ENCODE data around the gene GKN1. TPM values are rescaled to one million over a fixed set of nuclear protein-coding genes. Genes with fewer than 3 reads are reported as not detected.

GKN1 gene
- total RNA-seq, 1 donor from 2014 or later: not detected

GRCh38 chr2:68995916-68996315, 21.5 kb downstream of the GKN1 start:
- no peak for TF ChIP-seq CTCF (conservative IDR thresholded peaks at IDR 0.05; ENCODE audit: low read depth, low read length)
- DNase-seq (ENCODE audit: low read depth): no peak

GRCh38 chr2:68997401-68997800, 23.0 kb downstream of the GKN1 start:
- H3K4me3 ChIP-seq (ENCODE audit: low read depth, low read length): no peak overlapping the region
- no peak for DNase-seq (ENCODE audit: low read depth)
- no peak for TF ChIP-seq CTCF (conservative IDR thresholded peaks at IDR 0.05; ENCODE audit: low read depth, low read length)

More at GRCh38 chr2:68995916-68996315, 21.5 kb downstream of the GKN1 start:
- H3K4me3 ChIP-seq (ENCODE audit: low read depth, low read length): no peak overlapping the region

- no peak for DNase-seq (ENCODE audit: low read depth)
- no peak for TF ChIP-seq CTCF (conservative IDR thresholded peaks at IDR 0.05; ENCODE audit: low read depth, low read length)
- H3K4me3 ChIP-seq (ENCODE audit: low read depth, low read length): no peak overlapping the region
These were observed 27.4 kb downstream of the GKN1 start for GRCh38 chr2:69001879-69002278.

GRCh38 chr2:69003731-69004130, 29.3 kb downstream of the GKN1 start:
- DNase-seq (ENCODE audit: low read depth): no peak
- no peak for TF ChIP-seq CTCF (conservative IDR thresholded peaks at IDR 0.05; ENCODE audit: low read depth, low read length)
- no peak overlapping the region for H3K4me3 ChIP-seq (ENCODE audit: low read depth, low read length)

- no peak for DNase-seq (ENCODE audit: low read depth)
- H3K4me3 ChIP-seq (ENCODE audit: low read depth, low read length): no peak overlapping the region
- TF ChIP-seq CTCF (conservative IDR thresholded peaks at IDR 0.05; ENCODE audit: low read depth, low read length): no peak
These were observed 32.7 kb downstream of the GKN1 start for GRCh38 chr2:69007169-69007568.

GRCh38 chr2:69007603-69008002, 33.2 kb downstream of the GKN1 start:
- DNase-seq (ENCODE audit: low read depth): no peak
- H3K4me3 ChIP-seq (ENCODE audit: low read depth, low read length): no peak overlapping the region
- TF ChIP-seq CTCF (conservative IDR thresholded peaks at IDR 0.05; ENCODE audit: low read depth, low read length): no peak

- H3K4me3 ChIP-seq (ENCODE audit: low read depth, low read length): no peak overlapping the region
- no peak for TF ChIP-seq CTCF (conservative IDR thresholded peaks at IDR 0.05; ENCODE audit: low read depth, low read length)
- DNase-seq (ENCODE audit: low read depth): no peak
These were observed 36.2 kb downstream of the GKN1 start for GRCh38 chr2:69010437-69011194.
